HL-60 (cell line): ENCODE results near the gene USP43.

Experiments
- DNase-seq, 2 experiments: peaks; one replicate each; pipeline ENCODE4 v3.0.0-alpha.2; 2010 to 2020; ENCODE audit warnings: low read depth in 1 of 2, low spot score in 1 of 2
- H3K27ac ChIP-seq: fragments of 250-450 bp; sonication (Bioruptor Pico); replicated peaks from 2 replicates; pipeline ENCODE4 v1.5.1; 2020; ENCODE audit warnings: mild to moderate bottlenecking, moderate library complexity
- H3K27me3 ChIP-seq: fragments of 250-450 bp; sonication (Bioruptor Pico); 2 replicates; pipeline ENCODE4 v1.5.1; 2021; ENCODE audit warnings: mild to moderate bottlenecking, moderate library complexity; ENCODE audit not compliant: insufficient read depth, poor library complexity, severe bottlenecking
- H3K4me3 ChIP-seq: replicated peaks from 2 replicates; pipeline ENCODE4 v1.5.1; 2011; ENCODE audit warnings: mild to moderate bottlenecking, control low read depth, low read length; ENCODE audit not compliant: insufficient read depth
- GABPA ChIP-seq: IDR thresholded peaks from 2 replicates; pipeline ENCODE4 v1.6.1; 2012; ENCODE audit warnings: low read depth
- POLR2AphosphoS5 ChIP-seq: IDR thresholded peaks from 2 replicates; pipeline ENCODE4 v1.6.1; 2012; ENCODE audit warnings: low read depth
- SPI1 ChIP-seq: IDR thresholded peaks from 2 replicates; pipeline ENCODE4 v1.6.1; 2012; ENCODE audit warnings: low read depth, mild to moderate bottlenecking, borderline replicate concordance
- TF ChIP-seq, protein P1 (sequence below): IDR thresholded peaks from 2 replicates; pipeline ENCODE4 v1.6.1; 2012; ENCODE audit warnings: low read depth; ENCODE audit not compliant: insufficient replicate concordance
- TF ChIP-seq, protein P2 (sequence below): IDR thresholded peaks from one replicate; pipeline ENCODE4 v1.5.1; 2011; ENCODE audit warnings: low read length, control low read depth, inconsistent platforms; ENCODE audit not compliant: insufficient read depth

USP43 gene

DNA sequence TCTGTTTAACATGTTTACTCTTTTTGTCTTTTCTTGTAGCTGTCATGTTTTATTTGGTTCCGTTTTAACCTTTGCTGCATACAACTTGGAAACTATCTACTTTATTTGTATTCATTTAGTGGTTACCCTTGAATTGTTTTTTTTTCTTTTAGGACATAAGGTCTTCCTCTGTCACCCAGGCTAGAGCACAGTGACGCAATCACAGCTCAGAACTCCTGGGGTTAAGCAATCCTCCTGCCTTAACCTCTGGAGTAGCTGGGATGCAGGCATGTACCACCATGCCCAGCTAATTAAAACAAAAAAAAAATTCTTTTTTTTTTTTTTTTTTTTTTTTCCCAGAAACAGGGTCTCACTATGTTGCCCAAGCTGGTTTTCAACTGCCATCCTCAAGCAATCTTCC is 29.8 kb upstream of the USP43 start:
- no peaks in the 10 kb centered on the region for H3K27me3 ChIP-seq
- DNase-seq, result peak in 1 of 2 experiments; percentile 1
- no peak overlapping the region for H3K27ac ChIP-seq
- no peak overlapping the region for H3K4me3 ChIP-seq
- TF ChIP-seq POLR2AphosphoS5 (no peak), SPI1 (no peak), GABPA (no peak)
- TF ChIP-seq, protein P1, sequence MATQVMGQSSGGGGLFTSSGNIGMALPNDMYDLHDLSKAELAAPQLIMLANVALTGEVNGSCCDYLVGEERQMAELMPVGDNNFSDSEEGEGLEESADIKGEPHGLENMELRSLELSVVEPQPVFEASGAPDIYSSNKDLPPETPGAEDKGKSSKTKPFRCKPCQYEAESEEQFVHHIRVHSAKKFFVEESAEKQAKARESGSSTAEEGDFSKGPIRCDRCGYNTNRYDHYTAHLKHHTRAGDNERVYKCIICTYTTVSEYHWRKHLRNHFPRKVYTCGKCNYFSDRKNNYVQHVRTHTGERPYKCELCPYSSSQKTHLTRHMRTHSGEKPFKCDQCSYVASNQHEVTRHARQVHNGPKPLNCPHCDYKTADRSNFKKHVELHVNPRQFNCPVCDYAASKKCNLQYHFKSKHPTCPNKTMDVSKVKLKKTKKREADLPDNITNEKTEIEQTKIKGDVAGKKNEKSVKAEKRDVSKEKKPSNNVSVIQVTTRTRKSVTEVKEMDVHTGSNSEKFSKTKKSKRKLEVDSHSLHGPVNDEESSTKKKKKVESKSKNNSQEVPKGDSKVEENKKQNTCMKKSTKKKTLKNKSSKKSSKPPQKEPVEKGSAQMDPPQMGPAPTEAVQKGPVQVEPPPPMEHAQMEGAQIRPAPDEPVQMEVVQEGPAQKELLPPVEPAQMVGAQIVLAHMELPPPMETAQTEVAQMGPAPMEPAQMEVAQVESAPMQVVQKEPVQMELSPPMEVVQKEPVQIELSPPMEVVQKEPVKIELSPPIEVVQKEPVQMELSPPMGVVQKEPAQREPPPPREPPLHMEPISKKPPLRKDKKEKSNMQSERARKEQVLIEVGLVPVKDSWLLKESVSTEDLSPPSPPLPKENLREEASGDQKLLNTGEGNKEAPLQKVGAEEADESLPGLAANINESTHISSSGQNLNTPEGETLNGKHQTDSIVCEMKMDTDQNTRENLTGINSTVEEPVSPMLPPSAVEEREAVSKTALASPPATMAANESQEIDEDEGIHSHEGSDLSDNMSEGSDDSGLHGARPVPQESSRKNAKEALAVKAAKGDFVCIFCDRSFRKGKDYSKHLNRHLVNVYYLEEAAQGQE, result no peak
- TF ChIP-seq, protein P2, sequence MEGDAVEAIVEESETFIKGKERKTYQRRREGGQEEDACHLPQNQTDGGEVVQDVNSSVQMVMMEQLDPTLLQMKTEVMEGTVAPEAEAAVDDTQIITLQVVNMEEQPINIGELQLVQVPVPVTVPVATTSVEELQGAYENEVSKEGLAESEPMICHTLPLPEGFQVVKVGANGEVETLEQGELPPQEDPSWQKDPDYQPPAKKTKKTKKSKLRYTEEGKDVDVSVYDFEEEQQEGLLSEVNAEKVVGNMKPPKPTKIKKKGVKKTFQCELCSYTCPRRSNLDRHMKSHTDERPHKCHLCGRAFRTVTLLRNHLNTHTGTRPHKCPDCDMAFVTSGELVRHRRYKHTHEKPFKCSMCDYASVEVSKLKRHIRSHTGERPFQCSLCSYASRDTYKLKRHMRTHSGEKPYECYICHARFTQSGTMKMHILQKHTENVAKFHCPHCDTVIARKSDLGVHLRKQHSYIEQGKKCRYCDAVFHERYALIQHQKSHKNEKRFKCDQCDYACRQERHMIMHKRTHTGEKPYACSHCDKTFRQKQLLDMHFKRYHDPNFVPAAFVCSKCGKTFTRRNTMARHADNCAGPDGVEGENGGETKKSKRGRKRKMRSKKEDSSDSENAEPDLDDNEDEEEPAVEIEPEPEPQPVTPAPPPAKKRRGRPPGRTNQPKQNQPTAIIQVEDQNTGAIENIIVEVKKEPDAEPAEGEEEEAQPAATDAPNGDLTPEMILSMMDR, result no peak

DNA sequence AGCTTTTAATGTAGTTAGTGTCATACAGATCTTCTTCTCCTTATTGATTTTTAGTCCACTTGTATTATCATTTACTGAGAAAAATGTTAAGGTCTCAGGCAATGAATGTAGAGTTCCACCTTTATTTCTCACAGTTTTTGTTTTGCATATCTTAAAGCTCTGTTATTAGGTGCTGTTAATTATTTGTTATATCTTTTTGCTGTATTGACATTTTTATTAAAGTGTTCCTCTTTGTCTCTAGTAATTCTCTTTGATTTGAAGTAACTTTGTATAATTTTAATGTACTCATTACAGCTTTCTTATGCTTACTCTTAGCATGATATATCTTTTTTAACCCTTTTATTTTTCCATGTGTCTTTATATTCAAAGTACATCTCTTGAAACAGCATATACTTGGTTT is 22.4 kb upstream of the USP43 start:
- TF ChIP-seq POLR2AphosphoS5 (no peak), GABPA (no peak), SPI1 (no peak)
- TF ChIP-seq, protein P1, result no peak
- TF ChIP-seq, protein P2, result no peak
- Histone ChIP-seq H3K27me3 (no peaks in the 10 kb centered on the region), H3K27ac (no peak overlapping the region), H3K4me3 (no peak overlapping the region)
- no peak for DNase-seq

DNA sequence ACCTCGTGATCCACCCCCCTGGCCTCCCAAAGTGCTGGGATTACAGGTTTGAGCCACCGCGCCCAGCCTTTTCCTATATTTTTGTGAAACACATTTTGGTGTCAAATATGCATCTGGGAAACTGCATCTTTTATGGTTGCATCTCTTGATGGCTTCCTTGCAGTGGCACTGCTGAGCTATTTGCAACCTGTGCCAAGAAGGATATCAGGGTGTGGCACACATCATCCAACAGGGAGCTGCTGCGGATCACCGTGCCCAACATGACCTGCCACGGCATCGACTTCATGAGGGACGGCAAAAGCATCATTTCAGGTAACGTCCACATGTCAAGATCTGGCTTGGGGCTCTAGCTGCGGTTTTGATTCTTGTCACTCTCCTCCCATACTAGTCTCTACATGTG is 16.8 kb upstream of the USP43 start:
- TF ChIP-seq, protein P2, result no peak
- no peak for TF ChIP-seq POLR2AphosphoS5
- TF ChIP-seq GABPA, result no peak
- no peak for TF ChIP-seq SPI1
- TF ChIP-seq, protein P1, result no peak
- no peak overlapping the region for H3K4me3 ChIP-seq
- no peak overlapping the region for H3K27ac ChIP-seq
- DNase-seq, result no peak
- H3K27me3 ChIP-seq, result no peaks in the 10 kb centered on the region
